ENCODE results near the gene TAL1. TPM values are rescaled to one million over a fixed set of nuclear protein-coding genes. Genes with fewer than 3 reads are reported as not detected.

Gene TAL1
- total and polyA plus RNA-seq, 2 experiments from 2014 or later = not detected

- Histone ChIP-seq H3K27ac (ENCODE audit: low read depth) (no peak overlapping the region), H3K36me3 (ENCODE audit: insufficient read depth) (no peaks in the 10 kb centered on the region), H3K4me2 (no peak overlapping the region), H3K27me3 (ENCODE audit: insufficient read depth) (no peaks in the 10 kb centered on the region), H2AFZ (no peak overlapping the region), H3K4me3 (no peak overlapping the region), H3K79me2 (replicated peaks; ENCODE audit: insufficient read depth) (no peaks in the 10 kb centered on the region), H4K20me1 (replicated peaks; ENCODE audit: insufficient read depth) (no peaks in the 10 kb centered on the region), H3F3A (replicated peaks; ENCODE audit: low read depth) (no peaks in the 10 kb centered on the region), H3K9me2 (ENCODE audit: insufficient read depth) (0 out of 2 replicates have a peak, but pooled peaks cover 3% of the 10 kb centered on the region), H3K4me1 (ENCODE audit: insufficient read depth) (peaks cover 14% of the 10 kb centered on the region)
- no peak overlapping the region for H3K4me3 Mint-ChIP-seq
- H3K36me3 Mint-ChIP-seq (ENCODE audit: low read depth) = no peaks in the 10 kb centered on the region
- H3K27ac Mint-ChIP-seq = no peak overlapping the region
- peaks cover 24% of the 10 kb centered on the region for H3K27me3 Mint-ChIP-seq (ENCODE audit: insufficient read depth, low read depth, poor library complexity)
- no peak for TF ChIP-seq STAT1 (IDR thresholded peaks at IDR 0.05; ENCODE audit: unreplicated experiment)
- no peak for TF ChIP-seq ETS1 (IDR thresholded peaks at IDR 0.05)
- TF ChIP-seq POLR2AphosphoS5 (IDR thresholded peaks at IDR 0.05; ENCODE audit: low read depth) = no peak
- TF ChIP-seq, protein P1, sequence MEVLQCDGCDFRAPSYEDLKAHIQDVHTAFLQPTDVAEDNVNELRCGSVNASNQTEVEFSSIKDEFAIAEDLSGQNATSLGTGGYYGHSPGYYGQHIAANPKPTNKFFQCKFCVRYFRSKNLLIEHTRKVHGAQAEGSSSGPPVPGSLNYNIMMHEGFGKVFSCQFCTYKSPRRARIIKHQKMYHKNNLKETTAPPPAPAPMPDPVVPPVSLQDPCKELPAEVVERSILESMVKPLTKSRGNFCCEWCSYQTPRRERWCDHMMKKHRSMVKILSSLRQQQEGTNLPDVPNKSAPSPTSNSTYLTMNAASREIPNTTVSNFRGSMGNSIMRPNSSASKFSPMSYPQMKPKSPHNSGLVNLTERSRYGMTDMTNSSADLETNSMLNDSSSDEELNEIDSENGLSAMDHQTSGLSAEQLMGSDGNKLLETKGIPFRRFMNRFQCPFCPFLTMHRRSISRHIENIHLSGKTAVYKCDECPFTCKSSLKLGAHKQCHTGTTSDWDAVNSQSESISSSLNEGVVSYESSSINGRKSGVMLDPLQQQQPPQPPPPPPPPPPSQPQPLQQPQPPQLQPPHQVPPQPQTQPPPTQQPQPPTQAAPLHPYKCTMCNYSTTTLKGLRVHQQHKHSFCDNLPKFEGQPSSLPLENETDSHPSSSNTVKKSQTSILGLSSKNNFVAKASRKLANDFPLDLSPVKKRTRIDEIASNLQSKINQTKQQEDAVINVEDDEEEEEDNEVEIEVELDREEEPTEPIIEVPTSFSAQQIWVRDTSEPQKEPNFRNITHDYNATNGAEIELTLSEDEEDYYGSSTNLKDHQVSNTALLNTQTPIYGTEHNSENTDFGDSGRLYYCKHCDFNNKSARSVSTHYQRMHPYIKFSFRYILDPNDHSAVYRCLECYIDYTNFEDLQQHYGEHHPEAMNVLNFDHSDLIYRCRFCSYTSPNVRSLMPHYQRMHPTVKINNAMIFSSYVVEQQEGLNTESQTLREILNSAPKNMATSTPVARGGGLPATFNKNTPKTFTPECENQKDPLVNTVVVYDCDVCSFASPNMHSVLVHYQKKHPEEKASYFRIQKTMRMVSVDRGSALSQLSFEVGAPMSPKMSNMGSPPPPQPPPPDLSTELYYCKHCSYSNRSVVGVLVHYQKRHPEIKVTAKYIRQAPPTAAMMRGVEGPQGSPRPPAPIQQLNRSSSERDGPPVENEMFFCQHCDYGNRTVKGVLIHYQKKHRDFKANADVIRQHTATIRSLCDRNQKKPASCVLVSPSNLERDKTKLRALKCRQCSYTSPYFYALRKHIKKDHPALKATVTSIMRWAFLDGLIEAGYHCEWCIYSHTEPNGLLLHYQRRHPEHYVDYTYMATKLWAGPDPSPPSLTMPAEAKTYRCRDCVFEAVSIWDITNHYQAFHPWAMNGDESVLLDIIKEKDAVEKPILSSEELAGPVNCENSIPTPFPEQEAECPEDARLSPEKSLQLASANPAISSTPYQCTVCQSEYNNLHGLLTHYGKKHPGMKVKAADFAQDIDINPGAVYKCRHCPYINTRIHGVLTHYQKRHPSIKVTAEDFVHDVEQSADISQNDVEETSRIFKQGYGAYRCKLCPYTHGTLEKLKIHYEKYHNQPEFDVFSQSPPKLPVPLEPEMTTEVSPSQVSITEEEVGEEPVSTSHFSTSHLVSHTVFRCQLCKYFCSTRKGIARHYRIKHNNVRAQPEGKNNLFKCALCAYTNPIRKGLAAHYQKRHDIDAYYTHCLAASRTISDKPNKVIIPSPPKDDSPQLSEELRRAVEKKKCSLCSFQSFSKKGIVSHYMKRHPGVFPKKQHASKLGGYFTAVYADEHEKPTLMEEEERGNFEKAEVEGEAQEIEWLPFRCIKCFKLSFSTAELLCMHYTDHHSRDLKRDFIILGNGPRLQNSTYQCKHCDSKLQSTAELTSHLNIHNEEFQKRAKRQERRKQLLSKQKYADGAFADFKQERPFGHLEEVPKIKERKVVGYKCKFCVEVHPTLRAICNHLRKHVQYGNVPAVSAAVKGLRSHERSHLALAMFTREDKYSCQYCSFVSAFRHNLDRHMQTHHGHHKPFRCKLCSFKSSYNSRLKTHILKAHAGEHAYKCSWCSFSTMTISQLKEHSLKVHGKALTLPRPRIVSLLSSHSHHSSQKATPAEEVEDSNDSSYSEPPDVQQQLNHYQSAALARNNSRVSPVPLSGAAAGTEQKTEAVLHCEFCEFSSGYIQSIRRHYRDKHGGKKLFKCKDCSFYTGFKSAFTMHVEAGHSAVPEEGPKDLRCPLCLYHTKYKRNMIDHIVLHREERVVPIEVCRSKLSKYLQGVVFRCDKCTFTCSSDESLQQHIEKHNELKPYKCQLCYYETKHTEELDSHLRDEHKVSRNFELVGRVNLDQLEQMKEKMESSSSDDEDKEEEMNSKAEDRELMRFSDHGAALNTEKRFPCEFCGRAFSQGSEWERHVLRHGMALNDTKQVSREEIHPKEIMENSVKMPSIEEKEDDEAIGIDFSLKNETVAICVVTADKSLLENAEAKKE (CRISPR knock-in tag; IDR thresholded peaks at IDR 0.05) = no peak
- TF ChIP-seq ZNF331 (CRISPR knock-in tag; IDR thresholded peaks at IDR 0.05; ENCODE audit: low read depth) = no peak
- TF ChIP-seq JUNB (IDR thresholded peaks at IDR 0.05; ENCODE audit: unreplicated experiment) = no peak
- TF ChIP-seq EZH2phosphoT487 (IDR thresholded peaks at IDR 0.05; ENCODE audit: unreplicated experiment) = no peak
- TF ChIP-seq NANOG (IDR thresholded peaks at IDR 0.05; ENCODE audit: borderline replicate concordance) = no peak
- no peak for TF ChIP-seq EZH2 (IDR thresholded peaks at IDR 0.05; ENCODE audit: low read depth, unreplicated experiment)
- TF ChIP-seq CTCF (conservative IDR thresholded peaks at IDR 0.05; ENCODE audit: low read depth in 2 of 2) = no peak
- no peak for TF ChIP-seq ZNF114 (CRISPR knock-in tag; IDR thresholded peaks at IDR 0.05)
- no peak for TF ChIP-seq REST (IDR thresholded peaks at IDR 0.05; ENCODE audit: unreplicated experiment)
- ATAC-seq (no peak), DNase-seq (ENCODE audit: low spot score) (no peak)
- H3K9me3 Mint-ChIP-seq = peaks cover 18% of the 10 kb centered on the region; the same call in 2 of the 3 replicates
- peaks cover 28% of the 10 kb centered on the region for H3K4me1 Mint-ChIP-seq
Observed at GRCh38 chr1:47187926-47188250, 44.1 kb downstream of the TAL1 start.
